GM06990 (cell line): Measurements from ENCODE around the gene WDR49.

ENCODE experiments used
- DNase-seq: peaks from one replicate; pipeline ENCODE4 v3.0.0-alpha.2; 2011; ENCODE audit not compliant: insufficient read length; ENCODE audit errors: extremely low read depth
- H3K27me3 ChIP-seq: replicated peaks from 2 replicates; pipeline ENCODE4 v1.6.0; 2011; ENCODE audit warnings: low read length; ENCODE audit not compliant: control insufficient read depth, insufficient read depth
- H3K36me3 ChIP-seq: 2 replicates; pipeline ENCODE4 v1.5.1; 2011; ENCODE audit warnings: low read length; ENCODE audit not compliant: control insufficient read depth, insufficient read depth
- H3K4me3 ChIP-seq: replicated peaks from 2 replicates; pipeline ENCODE4 v1.5.1; 2011; ENCODE audit warnings: low read depth, mild to moderate bottlenecking, control low read depth, low read length
- TF ChIP-seq, protein P1 (sequence below): IDR thresholded peaks from 2 replicates; pipeline ENCODE4 v1.5.1; 2011; ENCODE audit warnings: low read length, control low read depth, mild to moderate bottlenecking, inconsistent platforms; ENCODE audit not compliant: insufficient read depth, poor library complexity, severe bottlenecking

WDR49 gene

GRCh38 chr3:167605871-167606270, 47.9 kb downstream of the WDR49 start:
- TF ChIP-seq, protein P1, sequence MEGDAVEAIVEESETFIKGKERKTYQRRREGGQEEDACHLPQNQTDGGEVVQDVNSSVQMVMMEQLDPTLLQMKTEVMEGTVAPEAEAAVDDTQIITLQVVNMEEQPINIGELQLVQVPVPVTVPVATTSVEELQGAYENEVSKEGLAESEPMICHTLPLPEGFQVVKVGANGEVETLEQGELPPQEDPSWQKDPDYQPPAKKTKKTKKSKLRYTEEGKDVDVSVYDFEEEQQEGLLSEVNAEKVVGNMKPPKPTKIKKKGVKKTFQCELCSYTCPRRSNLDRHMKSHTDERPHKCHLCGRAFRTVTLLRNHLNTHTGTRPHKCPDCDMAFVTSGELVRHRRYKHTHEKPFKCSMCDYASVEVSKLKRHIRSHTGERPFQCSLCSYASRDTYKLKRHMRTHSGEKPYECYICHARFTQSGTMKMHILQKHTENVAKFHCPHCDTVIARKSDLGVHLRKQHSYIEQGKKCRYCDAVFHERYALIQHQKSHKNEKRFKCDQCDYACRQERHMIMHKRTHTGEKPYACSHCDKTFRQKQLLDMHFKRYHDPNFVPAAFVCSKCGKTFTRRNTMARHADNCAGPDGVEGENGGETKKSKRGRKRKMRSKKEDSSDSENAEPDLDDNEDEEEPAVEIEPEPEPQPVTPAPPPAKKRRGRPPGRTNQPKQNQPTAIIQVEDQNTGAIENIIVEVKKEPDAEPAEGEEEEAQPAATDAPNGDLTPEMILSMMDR: no peak
- H3K27me3 ChIP-seq: no peaks in the 10 kb centered on the region
- H3K36me3 ChIP-seq: no peaks in the 10 kb centered on the region
- no peak overlapping the region for H3K4me3 ChIP-seq
- DNase-seq: no peak

GRCh38 chr3:167602041-167602440, 51.7 kb downstream of the WDR49 start:
- no peak for DNase-seq
- Histone ChIP-seq H3K36me3 (no peaks in the 10 kb centered on the region), H3K27me3 (no peaks in the 10 kb centered on the region), H3K4me3 (no peak overlapping the region)
- TF ChIP-seq, protein P1: no peak

GRCh38 chr3:167587651-167588050, 66.1 kb downstream of the WDR49 start:
- Histone ChIP-seq H3K36me3 (no peaks in the 10 kb centered on the region), H3K4me3 (no peak overlapping the region), H3K27me3 (no peaks in the 10 kb centered on the region; the same call in 1 of the 2 replicates)
- no peak for DNase-seq
- TF ChIP-seq, protein P1: no peak

DNA sequence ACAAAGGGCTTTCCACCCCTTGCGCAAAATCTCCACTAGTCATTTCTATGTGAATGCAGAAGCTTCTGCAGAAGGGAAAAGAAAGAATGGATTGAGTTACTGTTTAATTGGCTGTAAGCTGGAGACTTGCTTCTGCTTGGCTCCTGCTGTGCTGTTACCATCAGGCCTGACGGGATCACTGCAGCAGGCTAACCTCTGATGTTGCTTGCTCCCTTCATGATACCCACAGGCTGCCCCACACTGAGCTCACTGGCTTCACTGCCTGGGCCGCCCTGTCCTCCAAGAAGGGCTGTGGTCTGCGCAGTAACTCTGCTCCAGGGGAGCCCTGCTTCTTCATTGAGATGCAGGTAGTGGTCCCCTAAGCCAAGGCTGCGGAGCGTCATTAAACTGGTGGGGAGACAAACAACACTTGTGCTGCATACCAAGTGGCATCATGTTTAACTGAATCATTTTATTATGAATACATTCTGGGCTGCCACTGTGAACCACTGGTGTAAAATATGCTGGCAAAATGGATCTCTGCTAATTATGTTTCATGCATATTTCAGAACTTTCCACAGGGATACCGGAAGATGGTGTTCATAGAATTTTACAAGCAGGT, 78.6 kb downstream of the WDR49 start:
- TF ChIP-seq, protein P1: no peak
- DNase-seq: no peak
- H3K27me3 ChIP-seq: no peaks in the 10 kb centered on the region
- no peaks in the 10 kb centered on the region for H3K36me3 ChIP-seq
- H3K4me3 ChIP-seq: no peak overlapping the region

DNA sequence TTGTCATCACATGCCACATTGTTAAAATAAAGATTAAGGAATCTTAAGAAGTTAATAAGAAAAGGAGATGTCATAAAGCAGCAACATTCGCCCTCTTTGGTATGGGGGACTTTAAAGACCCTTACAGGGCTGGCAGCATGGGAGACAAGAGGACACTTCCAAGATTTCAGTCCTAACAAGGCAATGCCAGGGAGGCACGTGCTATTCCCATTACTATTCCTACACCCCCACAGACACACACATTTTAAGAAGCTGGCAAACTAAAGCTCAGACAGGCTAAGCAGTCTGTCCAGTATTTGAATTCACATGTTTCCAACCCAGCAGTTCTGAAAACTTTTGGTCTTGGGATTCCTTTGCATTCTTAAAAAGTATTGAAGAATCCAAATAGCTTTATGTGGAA, 80.8 kb downstream of the WDR49 start:
- DNase-seq: no peak
- no peaks in the 10 kb centered on the region for H3K36me3 ChIP-seq
- TF ChIP-seq, protein P1: no peak
- H3K27me3 ChIP-seq: no peaks in the 10 kb centered on the region
- H3K4me3 ChIP-seq: no peak overlapping the region

- no peak for DNase-seq
- H3K36me3 ChIP-seq: no peaks in the 10 kb centered on the region
- TF ChIP-seq, protein P1: no peak
- H3K4me3 ChIP-seq: no peak overlapping the region
- H3K27me3 ChIP-seq: no peaks in the 10 kb centered on the region
Measured at GRCh38 chr3:167568634-167569033, 85.1 kb downstream of the WDR49 start.
